MM.1S (cell line): ENCODE data around the gene SLC2A13.

Source experiments
- DNase-seq: peaks from one replicate; pipeline ENCODE4 v3.0.0-alpha.2; 2015
- H2AFZ ChIP-seq: fragments of 300-600 bp; sonication (generic); 2 replicates; pipeline ENCODE4 v1.6.0; 2016; ENCODE audit warnings: antibody characterized with exemption, low read length
- H3F3A ChIP-seq: fragments of 300-600 bp; sonication (generic); 2 replicates; pipeline ENCODE4 v1.6.1; 2016; ENCODE audit warnings: mild to moderate bottlenecking, antibody characterized with exemption, low read length, moderate library complexity, mixed read lengths; ENCODE audit not compliant: insufficient read depth
- H3K27ac ChIP-seq: fragments of 300-600 bp; sonication (generic); 2 replicates; pipeline ENCODE4 v1.5.1; 2016; ENCODE audit warnings: mild to moderate bottlenecking, low read length
- H3K27me3 ChIP-seq: fragments of 300-600 bp; sonication (generic); replicated peaks from 2 replicates; pipeline ENCODE4 v1.6.0; 2016; ENCODE audit warnings: low read length; ENCODE audit not compliant: insufficient read depth
- H3K36me3 ChIP-seq: fragments of 300-600 bp; sonication (generic); replicated peaks from 2 replicates; pipeline ENCODE4 v1.6.1; 2016; ENCODE audit warnings: mild to moderate bottlenecking, low read length, mixed read lengths; ENCODE audit not compliant: insufficient read depth
- H3K4me1 ChIP-seq: fragments of 300-600 bp; sonication (generic); 2 replicates; pipeline ENCODE4 v1.6.1; 2016; ENCODE audit warnings: low read length, mixed read lengths
- H3K4me2 ChIP-seq: fragments of 300-600 bp; sonication (generic); 2 replicates; pipeline ENCODE4 v1.6.0; 2016; ENCODE audit warnings: low read depth, low read length
- H3K4me3 ChIP-seq: fragments of 300-600 bp; sonication (generic); 2 replicates; pipeline ENCODE4 v1.5.1; 2016; ENCODE audit warnings: low read length, mixed read lengths
- H3K79me2 ChIP-seq: fragments of 300-600 bp; sonication (generic); 2 replicates; pipeline ENCODE4 v1.6.1; 2016; ENCODE audit warnings: mixed run types, low read length, mixed read lengths
- H3K9ac ChIP-seq: fragments of 300-600 bp; sonication (generic); 2 replicates; pipeline ENCODE4 v1.6.1; 2016; ENCODE audit warnings: low read length, mixed read lengths
- H3K9me2 ChIP-seq: fragments of 300-600 bp; sonication (generic); replicated peaks from 2 replicates; pipeline ENCODE4 v1.6.1; 2016; ENCODE audit warnings: mild to moderate bottlenecking, low read length, mixed read lengths; ENCODE audit not compliant: insufficient read depth
- H3K9me3 ChIP-seq: fragments of 300-600 bp; sonication (generic); replicated peaks from 2 replicates; pipeline ENCODE4 v1.6.1; 2016; ENCODE audit warnings: mild to moderate bottlenecking, low read length, mixed read lengths; ENCODE audit not compliant: insufficient read depth
- H4K20me1 ChIP-seq: fragments of 300-600 bp; sonication (generic); 2 replicates; pipeline ENCODE4 v1.6.1; 2016; ENCODE audit warnings: mild to moderate bottlenecking, low read length, moderate library complexity, mixed read lengths; ENCODE audit not compliant: insufficient read depth
- EZH2 ChIP-seq: fragments of 300-600 bp; sonication (generic); optimal IDR thresholded peaks from 2 replicates; pipeline ENCODE3; 2017; ENCODE audit warnings: low read depth, mild to moderate bottlenecking, antibody characterized with exemption, low read length, mixed read lengths
- EZH2phosphoT487 ChIP-seq: fragments of 300-600 bp; sonication (generic); IDR thresholded peaks from 2 replicates; pipeline ENCODE4 v1.6.1; 2018; ENCODE audit warnings: antibody characterized with exemption, low read length
- TF ChIP-seq, protein P1 (sequence below): fragments of 300-600 bp; sonication (generic); IDR thresholded peaks from 2 replicates; pipeline ENCODE4 v1.5.1; 2016; ENCODE audit warnings: antibody characterized with exemption, low read length, mixed read lengths

Gene SLC2A13

GRCh38 chr12:40058721-40059190 is 47.1 kb downstream of the SLC2A13 start:
- H4K20me1 ChIP-seq: no peaks in the 10 kb centered on the region

DNA sequence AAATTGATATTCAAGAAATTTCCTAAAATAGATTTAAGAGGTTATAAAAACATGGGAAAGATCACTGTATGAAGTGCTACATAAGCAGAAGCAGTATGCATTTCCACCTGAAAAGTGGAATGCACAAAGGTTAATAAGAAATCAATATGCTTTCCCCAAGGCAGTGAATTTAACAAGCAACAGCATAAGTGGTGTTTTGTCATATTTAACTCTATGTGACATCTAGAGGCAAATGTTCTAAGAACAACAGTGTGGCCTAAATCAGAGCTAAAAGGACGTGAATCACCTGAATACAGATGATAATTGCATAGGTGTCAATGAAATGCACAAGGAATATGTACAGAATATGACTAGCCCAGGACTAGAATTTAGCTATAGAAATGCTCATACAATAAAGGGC is 49.5 kb downstream of the SLC2A13 start:
- no peak overlapping the region for H3K4me2 ChIP-seq
- H3K27me3 ChIP-seq: no peaks in the 10 kb centered on the region
- H3K27ac ChIP-seq: no peak overlapping the region
- no peak overlapping the region for H3K9ac ChIP-seq
- H4K20me1 ChIP-seq: no peaks in the 10 kb centered on the region
- no peak for DNase-seq
- no peaks in the 10 kb centered on the region for H3K9me3 ChIP-seq
- H2AFZ ChIP-seq: no peak overlapping the region
- H3K79me2 ChIP-seq: no peaks in the 10 kb centered on the region
- no peaks in the 10 kb centered on the region for H3F3A ChIP-seq
- no peaks in the 10 kb centered on the region for H3K36me3 ChIP-seq
- no peaks in the 10 kb centered on the region for H3K9me2 ChIP-seq
- H3K4me1 ChIP-seq: no peaks in the 10 kb centered on the region
- TF ChIP-seq EZH2phosphoT487 (no peak), EZH2 (no peak)
- TF ChIP-seq, protein P1, sequence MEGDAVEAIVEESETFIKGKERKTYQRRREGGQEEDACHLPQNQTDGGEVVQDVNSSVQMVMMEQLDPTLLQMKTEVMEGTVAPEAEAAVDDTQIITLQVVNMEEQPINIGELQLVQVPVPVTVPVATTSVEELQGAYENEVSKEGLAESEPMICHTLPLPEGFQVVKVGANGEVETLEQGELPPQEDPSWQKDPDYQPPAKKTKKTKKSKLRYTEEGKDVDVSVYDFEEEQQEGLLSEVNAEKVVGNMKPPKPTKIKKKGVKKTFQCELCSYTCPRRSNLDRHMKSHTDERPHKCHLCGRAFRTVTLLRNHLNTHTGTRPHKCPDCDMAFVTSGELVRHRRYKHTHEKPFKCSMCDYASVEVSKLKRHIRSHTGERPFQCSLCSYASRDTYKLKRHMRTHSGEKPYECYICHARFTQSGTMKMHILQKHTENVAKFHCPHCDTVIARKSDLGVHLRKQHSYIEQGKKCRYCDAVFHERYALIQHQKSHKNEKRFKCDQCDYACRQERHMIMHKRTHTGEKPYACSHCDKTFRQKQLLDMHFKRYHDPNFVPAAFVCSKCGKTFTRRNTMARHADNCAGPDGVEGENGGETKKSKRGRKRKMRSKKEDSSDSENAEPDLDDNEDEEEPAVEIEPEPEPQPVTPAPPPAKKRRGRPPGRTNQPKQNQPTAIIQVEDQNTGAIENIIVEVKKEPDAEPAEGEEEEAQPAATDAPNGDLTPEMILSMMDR: no peak
- no peak overlapping the region for H3K4me3 ChIP-seq

More at GRCh38 chr12:40058721-40059190, 47.1 kb downstream of the SLC2A13 start:
- H3K36me3 ChIP-seq: no peaks in the 10 kb centered on the region
- H3K4me2 ChIP-seq: no peak overlapping the region
- no peak overlapping the region for H3K9ac ChIP-seq
- H3K27me3 ChIP-seq: no peaks in the 10 kb centered on the region
- H3K9me2 ChIP-seq: no peaks in the 10 kb centered on the region
- no peaks in the 10 kb centered on the region for H3K79me2 ChIP-seq
- TF ChIP-seq, protein P1: no peak
- TF ChIP-seq EZH2phosphoT487 (no peak), EZH2 (no peak)
- no peaks in the 10 kb centered on the region for H3K4me1 ChIP-seq
- DNase-seq: no peak
- H3K4me3 ChIP-seq: no peak overlapping the region
- H2AFZ ChIP-seq: no peak overlapping the region
- no peak overlapping the region for H3K27ac ChIP-seq
- H3K9me3 ChIP-seq: no peaks in the 10 kb centered on the region
- no peaks in the 10 kb centered on the region for H3F3A ChIP-seq

DNA sequence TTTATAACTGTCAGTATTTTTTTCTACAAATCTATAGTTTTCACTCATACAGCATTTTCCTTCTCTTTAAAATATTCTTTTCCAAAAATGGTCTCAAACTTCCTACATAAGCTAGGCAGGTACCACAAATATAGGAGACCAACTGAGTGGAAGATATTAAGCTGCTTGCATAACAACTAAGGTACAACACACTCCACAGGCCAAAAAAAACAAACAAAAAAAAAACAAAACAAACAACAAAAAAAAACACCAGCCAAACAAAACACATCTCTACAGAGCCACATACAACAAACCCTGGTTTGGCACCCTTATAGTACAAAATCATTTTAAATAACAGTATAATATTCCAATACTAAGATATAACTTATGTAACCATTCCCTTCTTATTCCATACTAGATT is 50.1 kb downstream of the SLC2A13 start:
- H4K20me1 ChIP-seq: no peaks in the 10 kb centered on the region
- no peak overlapping the region for H3K9ac ChIP-seq
- no peak overlapping the region for H3K4me3 ChIP-seq
- no peaks in the 10 kb centered on the region for H3K79me2 ChIP-seq
- no peaks in the 10 kb centered on the region for H3K36me3 ChIP-seq
- no peaks in the 10 kb centered on the region for H3K4me1 ChIP-seq
- no peak overlapping the region for H2AFZ ChIP-seq
- no peak for DNase-seq
- H3K9me3 ChIP-seq: no peaks in the 10 kb centered on the region
- H3K9me2 ChIP-seq: no peaks in the 10 kb centered on the region
- TF ChIP-seq EZH2phosphoT487 (no peak), EZH2 (no peak)
- TF ChIP-seq, protein P1: no peak
- no peaks in the 10 kb centered on the region for H3F3A ChIP-seq
- no peaks in the 10 kb centered on the region for H3K27me3 ChIP-seq
- no peak overlapping the region for H3K27ac ChIP-seq
- H3K4me2 ChIP-seq: no peak overlapping the region
